Stimulated activated memory B cell treated with anti-CD40 and anti-IgM and Interleukin-4, amounts not matched to agents 10 μg/mL and 1 μg/mL and 100 μg/mL, for 72 hours (primary cell): Measurements from ENCODE around the gene RAD21L1.
A peak's percentile ranks its signal among the peaks of the same experiment; 100 is the strongest.

Experiments used
- ATAC-seq: fragments of 150-1000 bp; cut with Tn5 transposase; 2 replicates; pipeline ENCODE4 v1.10.0; 2021
- H3K27ac Mint-ChIP-seq: one replicate; pipeline ENCODE4 v1.8.0; 2022; ENCODE audit warnings: mild to moderate bottlenecking, mixed read lengths
- H3K27me3 Mint-ChIP-seq: one replicate; pipeline ENCODE4 v1.8.0; 2022; ENCODE audit warnings: mixed read lengths
- H3K36me3 Mint-ChIP-seq: one replicate; pipeline ENCODE4 v1.8.0; 2022; ENCODE audit warnings: mixed read lengths
- H3K4me1 Mint-ChIP-seq: one replicate; pipeline ENCODE4 v1.8.0; 2022; ENCODE audit warnings: mixed read lengths
- H3K4me3 Mint-ChIP-seq: one replicate; pipeline ENCODE4 v1.8.0; 2022; ENCODE audit warnings: mild to moderate bottlenecking, moderate library complexity, mixed read lengths
- H3K9me3 Mint-ChIP-seq: one replicate; pipeline ENCODE4 v1.8.0; 2022; ENCODE audit warnings: mixed read lengths

Gene RAD21L1

DNA sequence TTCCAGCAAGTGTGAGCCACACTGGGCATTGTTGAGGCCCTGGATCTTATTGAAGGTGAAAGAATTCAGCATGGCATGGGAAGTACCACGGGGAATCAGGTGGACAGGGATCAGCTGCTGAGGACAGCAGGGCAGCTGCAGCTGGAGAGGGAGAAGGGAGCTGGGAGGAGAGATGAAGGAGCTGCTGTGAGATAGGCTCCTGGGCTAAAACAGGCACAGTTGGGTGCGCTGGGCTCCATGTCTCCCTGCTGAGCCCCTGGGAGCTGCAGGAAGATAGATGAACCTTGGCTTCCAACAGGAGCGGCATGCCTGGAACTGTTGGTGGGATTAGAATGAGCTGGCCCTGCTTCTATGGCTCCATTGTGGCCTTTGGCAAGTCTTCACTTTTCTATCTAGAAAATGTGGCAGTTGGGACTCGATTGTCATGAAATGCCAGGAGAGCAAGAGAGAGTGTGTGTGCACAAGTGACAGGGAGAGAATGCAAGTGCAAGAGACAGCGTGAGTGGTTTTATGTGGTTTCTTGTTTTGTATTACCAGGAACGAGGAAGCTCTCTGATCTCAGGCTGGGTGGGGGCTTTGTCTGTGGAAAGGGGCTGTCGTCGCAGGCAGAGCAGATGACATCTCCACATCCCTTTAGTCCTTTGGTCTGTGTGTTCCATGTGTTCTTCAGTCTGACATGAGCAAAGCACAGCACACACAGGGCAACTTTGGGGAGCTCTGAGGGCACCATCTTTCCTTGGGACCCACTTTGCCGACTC is 60.6 kb downstream of the RAD21L1 start:
- H3K4me3 Mint-ChIP-seq: no peak overlapping the region
- no peaks in the 10 kb centered on the region for H3K4me1 Mint-ChIP-seq
- no peak overlapping the region for H3K27ac Mint-ChIP-seq
- no peaks in the 10 kb centered on the region for H3K9me3 Mint-ChIP-seq
- no peaks in the 10 kb centered on the region for H3K36me3 Mint-ChIP-seq
- ATAC-seq: no peak
- no peaks in the 10 kb centered on the region for H3K27me3 Mint-ChIP-seq

DNA sequence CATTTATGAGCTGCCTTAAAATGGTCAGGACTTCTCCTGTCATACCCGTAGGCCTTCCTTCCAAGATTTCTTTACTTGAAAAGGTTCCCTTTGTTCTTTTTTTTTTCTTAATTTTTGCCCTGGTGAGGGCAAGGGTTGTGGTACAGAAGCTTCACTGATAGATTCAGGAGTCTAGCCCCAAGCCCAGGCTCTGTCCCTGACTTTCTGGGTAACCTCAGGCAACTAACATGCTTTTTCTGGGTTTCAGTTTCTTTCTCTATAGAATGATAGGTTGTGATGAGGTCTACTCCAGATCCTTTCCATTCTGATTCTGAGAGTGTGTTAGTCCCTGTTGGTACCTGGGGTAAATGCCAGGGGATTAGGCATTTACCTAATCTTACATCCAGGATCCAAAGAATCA is 61.5 kb downstream of the RAD21L1 start:
- Mint-ChIP-seq H3K9me3 (no peaks in the 10 kb centered on the region), H3K27me3 (no peaks in the 10 kb centered on the region), H3K4me1 (no peaks in the 10 kb centered on the region), H3K36me3 (no peaks in the 10 kb centered on the region), H3K4me3 (no peak overlapping the region), H3K27ac (no peak overlapping the region)
- ATAC-seq: no peak

DNA sequence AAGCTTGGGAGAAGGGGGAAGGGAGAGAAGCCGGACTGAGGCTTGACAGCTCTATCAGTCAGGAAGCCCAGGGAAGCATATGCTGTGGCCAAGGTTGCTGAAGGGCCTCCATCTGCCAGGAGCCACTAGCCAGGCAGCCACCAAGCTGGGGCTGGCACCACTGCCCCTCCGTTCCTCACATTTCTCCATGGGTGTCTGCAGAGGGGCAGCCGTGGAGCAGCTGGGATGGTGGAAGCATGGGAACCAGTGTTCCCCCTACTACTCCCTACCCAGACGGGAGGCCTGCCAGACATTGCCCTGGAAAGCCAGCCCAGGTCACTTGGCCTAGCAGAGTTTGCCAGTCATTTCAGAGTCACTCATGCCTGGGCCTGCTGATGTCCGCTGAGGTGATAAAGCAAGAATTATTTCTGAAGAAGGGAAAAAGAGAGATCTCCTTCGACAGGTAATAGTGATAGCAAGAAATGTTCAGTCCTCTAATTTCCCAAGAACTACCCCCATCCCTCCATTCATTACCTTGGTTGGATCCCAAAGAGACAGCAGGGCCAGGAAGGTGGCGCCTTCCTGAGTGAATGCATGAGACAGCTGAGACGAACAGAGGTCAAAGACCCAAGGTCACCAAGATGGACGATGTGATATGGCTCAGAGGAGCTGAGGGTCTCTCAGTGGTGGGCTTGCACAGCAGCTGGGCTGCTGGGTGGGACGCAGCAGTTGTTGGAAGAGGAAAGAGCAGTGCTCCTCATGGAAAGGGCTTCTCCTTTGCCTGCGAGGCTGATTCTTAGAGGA is 62.1 kb downstream of the RAD21L1 start:
- H3K27ac Mint-ChIP-seq: no peak overlapping the region
- H3K4me3 Mint-ChIP-seq: no peak overlapping the region
- ATAC-seq: no peak
- H3K4me1 Mint-ChIP-seq: no peaks in the 10 kb centered on the region
- no peaks in the 10 kb centered on the region for H3K27me3 Mint-ChIP-seq
- no peaks in the 10 kb centered on the region for H3K9me3 Mint-ChIP-seq
- H3K36me3 Mint-ChIP-seq: no peaks in the 10 kb centered on the region

DNA sequence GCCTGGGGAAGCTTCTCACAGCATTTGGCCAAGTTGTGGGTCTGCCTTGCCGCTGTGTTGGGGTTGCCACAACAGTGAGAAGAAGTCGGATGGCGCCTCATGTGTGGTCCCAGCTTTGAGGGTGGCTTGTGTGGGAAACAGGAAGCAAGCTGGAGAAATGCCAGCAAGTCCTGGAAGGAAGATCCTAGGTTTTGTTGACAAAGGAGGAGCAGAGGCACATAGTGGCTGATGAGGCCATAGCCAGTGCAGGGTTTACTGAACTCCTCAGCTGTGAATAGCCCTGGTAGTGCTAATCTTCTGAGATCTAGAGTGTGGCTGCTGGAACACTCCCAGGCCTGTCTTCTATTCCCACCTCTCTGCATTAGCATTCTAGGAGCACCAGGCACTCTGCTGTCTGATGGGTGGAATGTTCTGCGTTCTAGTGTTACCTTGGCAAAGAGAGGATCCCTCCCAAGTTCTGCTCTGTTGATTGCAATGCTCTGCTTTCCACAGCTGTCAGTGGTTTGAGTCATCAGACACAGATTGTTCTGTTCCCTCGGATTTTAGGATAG is 65.4 kb downstream of the RAD21L1 start:
- Mint-ChIP-seq H3K9me3 (no peaks in the 10 kb centered on the region), H3K4me1 (no peaks in the 10 kb centered on the region), H3K27me3 (no peaks in the 10 kb centered on the region), H3K4me3 (no peak overlapping the region), H3K27ac (no peak overlapping the region), H3K36me3 (no peaks in the 10 kb centered on the region)
- ATAC-seq: no peak

DNA sequence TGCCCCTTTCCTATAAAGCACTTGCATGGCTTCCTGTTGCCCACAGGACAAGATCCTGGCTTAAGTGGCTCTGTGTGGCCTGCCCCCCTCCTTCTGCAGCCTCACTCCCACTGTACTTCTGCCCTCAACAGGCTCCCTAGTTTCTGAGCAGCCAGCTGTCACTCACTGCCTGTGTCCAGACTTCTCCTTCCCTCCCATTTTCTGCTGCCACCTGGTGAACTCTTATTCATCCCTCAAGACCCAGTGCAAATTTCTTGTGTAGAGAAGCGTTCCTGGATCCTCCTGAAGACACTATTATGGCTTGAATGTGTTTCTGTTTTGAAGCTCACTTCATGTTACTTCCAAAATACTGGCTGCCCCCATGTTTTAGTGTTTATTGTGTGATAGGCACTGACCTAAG is 66.8 kb downstream of the RAD21L1 start:
- no peak for ATAC-seq
- H3K4me3 Mint-ChIP-seq: no peak overlapping the region
- H3K9me3 Mint-ChIP-seq: no peaks in the 10 kb centered on the region
- H3K27me3 Mint-ChIP-seq: no peaks in the 10 kb centered on the region
- H3K36me3 Mint-ChIP-seq: no peaks in the 10 kb centered on the region
- H3K27ac Mint-ChIP-seq: no peak overlapping the region
- H3K4me1 Mint-ChIP-seq: no peaks in the 10 kb centered on the region

DNA sequence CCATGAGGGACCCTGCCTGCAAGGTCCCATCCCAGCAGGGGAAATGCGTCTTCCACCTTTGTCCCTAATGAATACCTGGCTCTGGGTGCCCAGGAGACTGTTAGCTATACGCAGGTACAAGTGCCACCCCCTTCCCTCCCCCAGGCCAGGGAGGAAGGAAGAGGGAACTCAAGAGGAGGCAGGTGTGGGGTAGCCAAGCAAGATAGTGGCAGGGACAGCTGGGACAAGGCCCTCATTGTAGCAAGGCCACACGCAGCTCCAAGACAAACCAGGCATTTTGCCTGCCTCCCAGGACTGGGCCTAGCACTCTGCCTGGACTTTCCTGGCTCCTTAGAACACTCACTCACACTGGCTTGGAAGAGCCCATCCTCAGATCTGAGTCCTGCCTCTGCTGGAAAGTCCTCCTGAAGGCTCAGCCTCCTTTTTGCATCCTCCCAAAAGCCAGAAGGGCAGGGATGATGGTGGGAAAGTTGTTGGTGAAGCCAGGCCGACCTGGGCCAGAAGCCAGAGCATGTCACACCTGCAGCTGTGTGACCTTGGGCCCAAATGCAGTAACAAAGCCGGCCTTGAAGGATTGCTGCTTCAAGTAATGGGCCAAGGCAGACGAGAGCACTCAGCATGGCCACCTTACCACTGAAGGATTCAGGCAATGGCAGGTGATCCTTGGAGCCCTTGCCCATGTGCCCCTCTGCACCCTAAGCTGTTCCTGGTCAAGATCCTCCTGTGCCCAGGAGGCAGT is 68.0 kb downstream of the RAD21L1 start:
- no peak overlapping the region for H3K27ac Mint-ChIP-seq
- H3K4me1 Mint-ChIP-seq: no peaks in the 10 kb centered on the region
- H3K36me3 Mint-ChIP-seq: no peaks in the 10 kb centered on the region
- H3K4me3 Mint-ChIP-seq: no peak overlapping the region
- H3K27me3 Mint-ChIP-seq: no peaks in the 10 kb centered on the region
- H3K9me3 Mint-ChIP-seq: no peaks in the 10 kb centered on the region
- ATAC-seq: no peak

DNA sequence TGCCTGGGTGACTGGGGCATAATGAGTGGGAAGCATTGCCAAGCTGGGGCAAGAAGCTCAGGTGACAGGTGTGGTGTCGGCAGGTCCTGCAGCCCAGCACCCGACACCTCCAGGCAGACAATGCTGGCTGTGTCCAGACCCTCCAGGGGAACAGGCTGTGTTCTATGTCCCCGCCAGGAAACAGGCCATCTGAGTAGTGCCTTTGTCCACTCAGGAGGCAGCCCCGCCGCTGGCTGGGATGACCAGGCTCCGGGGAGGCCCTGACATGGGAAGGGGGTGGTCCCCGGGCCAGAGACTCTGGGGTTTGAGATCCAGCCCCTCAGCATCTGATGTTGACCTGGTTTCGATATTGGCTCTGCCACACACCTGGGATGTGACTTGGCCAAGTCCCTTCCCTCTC is 68.7 kb downstream of the RAD21L1 start:
- no peak overlapping the region for H3K27ac Mint-ChIP-seq
- ATAC-seq: no peak
- H3K36me3 Mint-ChIP-seq: no peaks in the 10 kb centered on the region
- H3K4me1 Mint-ChIP-seq: no peaks in the 10 kb centered on the region
- H3K4me3 Mint-ChIP-seq: no peak overlapping the region
- no peaks in the 10 kb centered on the region for H3K9me3 Mint-ChIP-seq
- H3K27me3 Mint-ChIP-seq: no peaks in the 10 kb centered on the region

DNA sequence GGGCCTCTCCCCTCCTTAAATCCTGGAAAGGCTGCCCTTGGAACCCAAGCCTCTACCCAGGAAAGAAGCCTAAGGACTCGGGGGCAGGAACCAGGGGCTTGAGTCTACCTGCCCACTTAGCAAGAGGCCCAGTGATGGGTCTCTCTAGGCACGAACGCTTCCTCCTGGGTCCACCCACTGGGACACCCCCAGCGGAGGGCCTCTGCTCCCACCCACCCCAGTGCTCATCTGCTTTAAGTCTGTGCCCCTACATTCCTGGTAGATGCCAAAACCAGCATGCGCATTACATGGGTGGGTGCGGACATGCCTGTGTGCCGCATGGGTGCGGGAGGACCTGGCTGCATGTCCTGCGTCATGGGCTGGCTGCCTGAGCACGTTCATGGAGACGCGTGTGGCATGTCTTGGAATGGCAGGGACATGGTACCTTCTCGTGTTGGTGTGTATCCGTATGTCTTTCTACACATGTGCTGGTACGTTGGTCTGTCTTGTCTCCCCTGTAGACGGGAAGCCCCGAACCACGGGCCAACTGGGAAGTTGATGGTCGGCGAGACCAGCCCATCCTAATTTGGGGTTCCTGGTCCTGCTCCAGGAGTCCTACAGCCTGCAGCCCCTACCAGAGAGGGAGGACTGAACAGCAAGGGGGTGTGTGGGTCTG is 69.6 kb downstream of the RAD21L1 start:
- Mint-ChIP-seq H3K4me3 (no peak overlapping the region), H3K27ac (no peak overlapping the region), H3K36me3 (no peaks in the 10 kb centered on the region), H3K9me3 (no peaks in the 10 kb centered on the region), H3K4me1 (no peaks in the 10 kb centered on the region), H3K27me3 (no peaks in the 10 kb centered on the region)
- no peak for ATAC-seq

DNA sequence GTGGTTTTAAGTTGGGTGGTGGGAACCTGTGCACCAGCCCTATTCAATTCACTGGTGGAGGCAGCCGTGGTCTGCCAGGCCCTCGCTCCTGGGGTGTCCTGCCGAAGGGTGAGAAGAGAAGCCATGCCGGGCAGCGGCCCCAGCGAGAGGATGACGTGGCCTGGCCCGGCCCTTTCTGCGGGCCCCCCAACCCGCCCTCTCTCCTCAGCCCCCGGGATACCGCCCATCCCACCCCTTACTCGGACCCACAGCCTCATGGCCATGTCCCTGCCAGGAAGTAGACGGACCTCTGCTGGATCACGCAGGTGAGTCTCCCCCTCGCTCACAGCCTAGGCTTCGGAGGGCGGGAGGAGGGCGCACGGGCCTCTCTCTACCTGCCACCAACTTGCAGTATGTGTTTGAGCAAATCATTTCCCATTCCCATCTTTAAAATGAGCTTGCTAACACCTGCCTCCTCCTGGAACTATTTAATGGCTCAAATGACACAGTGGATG is 70.3 kb downstream of the RAD21L1 start:
- H3K27me3 Mint-ChIP-seq: no peaks in the 10 kb centered on the region
- no peaks in the 10 kb centered on the region for H3K9me3 Mint-ChIP-seq
- no peak overlapping the region for H3K27ac Mint-ChIP-seq
- peaks cover 4% of the 10 kb centered on the region for H3K4me1 Mint-ChIP-seq
- ATAC-seq: no peak
- no peaks in the 10 kb centered on the region for H3K36me3 Mint-ChIP-seq
- no peak overlapping the region for H3K4me3 Mint-ChIP-seq

DNA sequence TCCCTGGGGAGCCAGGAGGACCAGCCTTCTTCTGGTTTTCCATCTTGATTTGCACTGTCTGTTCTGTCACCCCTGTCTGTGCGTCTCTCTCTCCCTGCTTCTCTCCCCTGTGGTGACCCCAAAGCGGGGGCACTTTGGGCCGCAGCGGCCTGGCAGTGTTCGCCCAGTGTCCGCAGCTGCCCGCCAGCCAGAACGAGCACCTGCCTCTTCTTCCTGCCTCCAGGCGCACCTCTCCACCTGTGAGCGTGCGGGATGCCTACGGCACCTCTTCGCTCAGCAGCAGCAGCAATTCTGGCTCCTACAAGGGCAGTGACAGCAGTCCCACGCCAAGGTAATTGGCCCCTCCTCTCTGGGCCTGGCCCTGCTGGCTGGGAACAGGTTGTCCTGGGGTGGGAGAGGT is 71.1 kb downstream of the RAD21L1 start:
- no peak for ATAC-seq
- Mint-ChIP-seq H3K4me1 (peaks cover 6% of the 10 kb centered on the region), H3K9me3 (no peaks in the 10 kb centered on the region), H3K36me3 (no peaks in the 10 kb centered on the region), H3K4me3 (no peak overlapping the region), H3K27ac (no peak overlapping the region), H3K27me3 (no peaks in the 10 kb centered on the region)

DNA sequence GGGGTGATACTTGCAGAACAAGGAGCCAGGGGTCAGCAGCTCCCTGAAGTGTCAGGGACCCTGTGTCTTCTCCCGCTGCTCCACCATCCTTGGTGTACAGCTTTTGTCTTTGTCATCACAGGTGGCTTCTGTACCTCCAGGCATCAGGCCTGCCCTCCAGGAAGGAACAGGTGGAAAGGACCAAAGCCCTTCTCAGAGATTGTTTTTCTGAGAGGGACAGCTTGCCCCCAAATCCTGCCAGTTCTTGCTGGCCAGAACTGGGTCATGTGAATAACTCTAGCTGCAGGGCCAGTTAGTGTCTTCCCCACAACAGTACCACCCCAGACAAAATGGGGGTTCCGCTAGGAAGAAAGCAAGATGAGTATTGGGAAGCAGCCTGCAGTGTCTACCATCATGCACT is 71.6 kb downstream of the RAD21L1 start:
- Mint-ChIP-seq H3K27me3 (no peaks in the 10 kb centered on the region), H3K27ac (no peak overlapping the region), H3K4me3 (no peak overlapping the region), H3K36me3 (no peaks in the 10 kb centered on the region), H3K4me1 (peaks cover 6% of the 10 kb centered on the region), H3K9me3 (no peaks in the 10 kb centered on the region)
- no peak for ATAC-seq

DNA sequence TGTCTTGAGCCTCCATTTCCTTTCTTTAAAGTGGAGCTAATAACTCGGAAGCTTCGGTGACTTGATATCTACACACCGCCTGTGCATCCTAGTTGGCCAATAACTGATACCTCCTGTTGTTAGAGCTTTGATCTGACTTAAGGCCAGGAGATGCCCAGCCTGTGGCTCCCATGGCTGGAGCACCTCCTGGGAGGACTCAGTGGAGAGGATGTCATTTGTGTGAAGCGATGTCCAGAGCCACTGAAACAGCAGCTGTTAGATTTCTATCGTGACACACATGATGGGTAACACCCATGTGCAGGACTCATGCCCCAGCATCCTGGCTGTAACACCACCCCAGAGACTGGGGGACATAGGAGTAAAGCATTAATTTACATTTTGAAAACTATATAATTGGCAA is 72.3 kb downstream of the RAD21L1 start:
- no peaks in the 10 kb centered on the region for H3K9me3 Mint-ChIP-seq
- H3K4me1 Mint-ChIP-seq: peaks cover 11% of the 10 kb centered on the region
- H3K27ac Mint-ChIP-seq: no peak overlapping the region
- no peaks in the 10 kb centered on the region for H3K36me3 Mint-ChIP-seq
- H3K27me3 Mint-ChIP-seq: no peaks in the 10 kb centered on the region
- ATAC-seq: no peak
- H3K4me3 Mint-ChIP-seq: no peak overlapping the region

DNA sequence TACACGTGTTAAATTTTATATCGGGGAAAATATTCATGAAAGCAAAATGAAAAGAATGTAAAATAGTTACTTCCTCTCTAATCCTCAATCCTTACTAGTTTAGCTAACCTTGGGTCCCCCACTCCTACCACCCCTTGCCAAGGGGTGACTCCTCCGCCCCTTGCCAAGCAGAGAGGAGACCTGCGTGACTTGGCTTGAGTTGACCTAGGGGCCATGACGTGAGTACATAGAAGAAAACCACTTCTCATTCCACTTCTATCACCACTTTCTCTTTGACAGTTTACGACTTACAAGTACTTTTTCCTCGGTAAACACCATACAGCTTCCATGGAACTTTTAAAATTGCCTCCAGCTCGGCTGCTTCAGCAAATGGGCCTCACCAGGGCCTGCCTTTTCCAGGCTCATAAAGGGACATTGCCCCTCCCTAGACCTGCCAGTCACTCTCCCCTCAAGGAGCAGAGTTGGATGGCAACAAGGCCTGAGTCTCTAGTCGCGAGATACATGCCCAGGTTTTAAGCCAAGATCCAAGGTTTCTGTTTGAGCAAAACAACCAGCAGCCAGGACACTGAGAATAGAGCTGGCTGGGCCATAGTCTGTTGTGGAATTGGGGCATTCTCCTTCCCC is 73.2 kb downstream of the RAD21L1 start:
- ATAC-seq: no peak
- Mint-ChIP-seq H3K27ac (no peak overlapping the region), H3K36me3 (no peaks in the 10 kb centered on the region), H3K9me3 (no peaks in the 10 kb centered on the region), H3K27me3 (no peaks in the 10 kb centered on the region), H3K4me3 (no peak overlapping the region), H3K4me1 (peaks cover 13% of the 10 kb centered on the region)

DNA sequence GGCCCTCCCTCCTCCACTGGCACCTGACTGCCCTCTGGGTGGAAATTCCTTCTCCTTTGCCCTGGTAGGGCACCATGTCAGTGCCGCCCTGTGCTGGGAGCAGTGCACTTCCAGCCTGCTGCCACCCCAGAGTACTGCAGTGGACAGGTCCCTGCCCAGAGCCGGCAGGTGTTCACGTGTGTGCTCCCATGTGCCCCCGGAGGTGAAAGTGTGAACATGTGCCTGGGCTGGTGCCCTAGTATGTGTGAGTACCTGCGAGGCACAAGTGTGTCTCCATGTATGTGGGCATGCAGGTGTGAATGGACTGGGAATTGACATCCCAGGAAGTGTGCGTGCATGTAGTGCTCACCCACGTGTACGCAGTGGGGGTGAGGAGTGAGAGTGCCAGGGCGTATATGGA is 73.7 kb downstream of the RAD21L1 start:
- no peaks in the 10 kb centered on the region for H3K27me3 Mint-ChIP-seq
- H3K36me3 Mint-ChIP-seq: peaks cover under 1% of the 10 kb centered on the region
- peak; percentile 42 for ATAC-seq

More for the DNA sequence above, 73.7 kb downstream of the RAD21L1 start:
- Mint-ChIP-seq H3K27ac (no peak overlapping the region), H3K9me3 (no peaks in the 10 kb centered on the region), H3K4me3 (no peak overlapping the region), H3K4me1 (peaks cover 13% of the 10 kb centered on the region)
